Activated T-cell treated with anti-CD3 and anti-CD28 coated beads for 1 hour (primary cell): ENCODE results near the gene WHAMM.
A peak's percentile ranks its signal among the peaks of the same experiment; 100 is the strongest.
"Not testable (repeated sequence)": the region's sequence is repeated elsewhere in the genome, so short reads cannot be mapped to it uniquely, and the experiment has no call there.

Experiments used
- DNase-seq: peaks from one replicate; pipeline ENCODE4 v3.0.0-alpha.2; 2020; ENCODE audit warnings: low read depth

WHAMM gene

DNA sequence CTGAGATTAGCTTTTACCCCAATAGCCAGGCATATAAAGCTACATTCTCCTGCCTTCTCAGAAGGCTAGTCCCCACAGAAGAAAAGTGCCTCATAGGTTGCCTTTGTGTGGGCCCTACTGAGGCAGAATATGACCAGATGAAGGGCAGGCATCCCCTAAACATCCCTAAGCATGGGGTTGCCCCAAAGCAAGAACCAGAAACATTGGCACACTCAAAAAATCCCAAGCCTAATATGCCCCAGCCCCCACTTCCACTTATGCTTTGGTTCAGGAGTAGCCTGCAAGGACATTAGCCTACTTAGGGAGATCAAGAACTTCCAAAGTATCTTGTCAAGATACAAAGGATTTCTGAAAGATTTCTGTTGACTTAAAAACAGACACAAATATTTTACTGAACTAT lies 29.7 kb downstream of the WHAMM start:
- no peak for DNase-seq

DNA sequence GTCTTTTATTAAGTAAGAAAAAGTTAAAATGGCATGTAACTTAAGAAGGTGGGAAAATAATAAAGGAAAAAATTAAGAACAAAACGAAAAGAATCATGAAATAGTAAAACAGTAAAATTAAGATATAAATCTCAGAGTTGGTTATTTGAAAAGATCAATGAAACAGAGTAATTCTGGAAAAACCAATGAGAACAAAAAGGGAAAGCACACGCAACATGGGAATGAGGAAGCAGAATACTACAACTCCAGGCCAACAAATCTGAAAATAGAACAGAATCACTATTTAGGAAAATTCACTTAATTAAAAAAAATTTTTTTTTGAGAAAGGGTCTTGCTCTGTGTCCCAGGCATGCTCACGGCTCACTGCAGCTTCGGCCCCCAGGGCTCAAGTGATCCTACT lies 30.7 kb downstream of the WHAMM start:
- DNase-seq, result no peak

DNA sequence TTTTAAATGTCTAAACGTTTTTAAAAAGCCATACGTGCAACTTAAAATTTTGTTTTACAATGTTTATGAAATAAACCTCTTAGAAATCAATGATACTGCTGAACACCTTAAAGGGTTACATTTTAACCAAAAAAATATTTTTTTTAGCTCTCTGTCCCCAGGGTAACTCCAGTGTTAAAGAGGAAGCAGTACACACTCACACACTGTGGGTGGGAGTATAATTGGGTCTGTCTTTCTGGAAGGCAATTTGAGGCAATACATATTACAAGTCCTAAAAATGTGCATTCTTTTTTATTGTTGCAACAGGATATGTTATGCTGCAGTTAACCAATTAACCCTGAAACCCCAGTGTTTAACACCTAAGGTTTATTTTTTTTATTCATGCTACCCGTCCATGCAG lies 34.1 kb downstream of the WHAMM start:
- no peak for DNase-seq

DNA sequence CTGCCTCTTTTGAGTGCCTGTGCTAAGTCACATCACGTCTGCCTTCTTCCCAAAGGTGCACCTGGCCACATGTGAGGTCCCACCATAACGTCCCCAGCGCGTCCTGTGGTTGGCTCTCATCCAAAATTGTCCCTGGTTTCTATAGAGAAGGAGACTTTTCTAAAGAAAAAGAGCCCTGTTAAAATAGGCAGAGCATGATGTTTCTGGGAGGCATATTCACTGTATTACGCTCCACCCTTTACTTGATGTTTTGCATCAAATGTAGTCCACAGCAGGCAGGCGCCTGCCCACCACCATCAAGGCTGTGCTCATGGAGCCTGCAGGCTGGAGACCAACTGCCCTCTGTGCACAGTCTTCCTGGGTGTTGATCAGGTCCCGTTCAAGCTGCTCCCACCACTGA lies 36.3 kb downstream of the WHAMM start:
- DNase-seq, result no peak

DNA sequence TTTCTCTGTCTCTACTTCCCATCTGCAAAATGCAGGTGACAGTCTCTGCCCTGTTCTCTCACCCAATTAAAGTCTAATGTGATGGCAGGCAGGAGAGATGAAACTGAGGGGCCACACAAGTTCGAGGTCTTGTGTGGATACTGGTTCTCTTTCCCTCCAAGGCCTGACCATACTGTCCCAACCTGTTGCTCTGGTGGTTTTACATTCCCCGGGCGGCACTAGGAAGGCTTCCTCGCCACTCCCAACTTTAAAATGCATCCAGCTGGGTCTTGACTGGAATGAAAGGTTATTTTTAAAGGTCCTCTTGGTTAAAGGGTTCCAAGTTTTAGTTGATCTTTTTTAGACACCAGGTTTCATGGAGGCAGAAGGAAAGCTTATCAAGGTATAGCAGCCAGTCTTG lies 37.2 kb downstream of the WHAMM start:
- no peak for DNase-seq

DNA sequence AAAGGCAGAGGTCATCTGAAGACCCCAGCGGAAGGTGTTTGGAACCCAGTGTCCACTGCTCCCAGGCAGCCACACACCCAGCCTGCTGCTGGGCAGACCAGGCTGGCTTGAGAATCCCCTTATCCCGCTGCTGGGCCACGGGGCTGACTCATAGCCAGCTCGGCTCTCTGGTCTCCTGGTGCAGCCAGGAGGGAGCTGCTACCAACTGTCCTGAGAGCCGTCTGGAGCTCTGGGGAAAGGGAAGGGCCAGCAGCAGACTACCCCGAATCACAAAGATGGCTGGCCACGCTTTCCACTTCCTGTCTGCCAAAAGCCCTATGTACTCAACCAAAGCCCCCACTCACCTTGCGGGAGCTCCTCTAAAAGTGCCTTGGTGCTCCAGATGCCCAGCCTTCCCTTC lies 38.3 kb downstream of the WHAMM start:
- no peak for DNase-seq

DNA sequence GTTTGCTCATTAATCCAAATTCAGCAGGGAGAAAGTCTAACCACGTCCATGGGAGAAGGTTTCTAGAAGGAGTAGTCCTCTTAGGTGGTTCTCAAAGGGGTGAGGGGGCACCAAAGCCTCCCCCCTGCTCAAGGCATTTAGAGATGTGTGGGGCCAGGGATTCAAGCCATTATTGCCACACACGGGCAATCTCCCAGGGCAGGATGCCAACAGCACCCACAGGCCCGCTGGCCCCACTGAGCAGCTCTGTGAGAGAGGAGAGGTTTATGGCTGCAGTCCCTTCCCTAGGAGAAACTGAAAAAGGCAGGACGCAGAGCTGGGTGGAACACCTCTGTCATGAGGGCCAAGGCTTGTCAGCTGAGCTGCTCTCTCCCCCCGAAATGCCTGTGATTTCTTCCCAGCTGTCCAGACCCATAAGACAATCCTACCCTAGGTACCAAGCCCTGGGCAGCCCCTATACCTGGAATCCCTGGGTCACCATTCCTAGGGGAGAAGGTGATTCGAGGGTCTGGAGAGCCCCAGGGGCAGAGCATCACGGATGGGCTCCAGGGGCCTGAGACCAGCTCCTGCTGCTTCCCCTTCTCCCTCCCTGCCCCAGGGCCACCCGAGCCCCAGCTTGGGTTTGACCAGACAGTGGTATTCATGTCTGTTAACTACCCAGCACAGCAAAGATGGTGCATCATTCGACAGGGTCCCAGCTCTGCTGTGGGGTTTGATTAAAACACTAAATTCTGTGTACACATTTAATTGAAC lies 39.0 kb downstream of the WHAMM start:
- DNase-seq, result no peak

DNA sequence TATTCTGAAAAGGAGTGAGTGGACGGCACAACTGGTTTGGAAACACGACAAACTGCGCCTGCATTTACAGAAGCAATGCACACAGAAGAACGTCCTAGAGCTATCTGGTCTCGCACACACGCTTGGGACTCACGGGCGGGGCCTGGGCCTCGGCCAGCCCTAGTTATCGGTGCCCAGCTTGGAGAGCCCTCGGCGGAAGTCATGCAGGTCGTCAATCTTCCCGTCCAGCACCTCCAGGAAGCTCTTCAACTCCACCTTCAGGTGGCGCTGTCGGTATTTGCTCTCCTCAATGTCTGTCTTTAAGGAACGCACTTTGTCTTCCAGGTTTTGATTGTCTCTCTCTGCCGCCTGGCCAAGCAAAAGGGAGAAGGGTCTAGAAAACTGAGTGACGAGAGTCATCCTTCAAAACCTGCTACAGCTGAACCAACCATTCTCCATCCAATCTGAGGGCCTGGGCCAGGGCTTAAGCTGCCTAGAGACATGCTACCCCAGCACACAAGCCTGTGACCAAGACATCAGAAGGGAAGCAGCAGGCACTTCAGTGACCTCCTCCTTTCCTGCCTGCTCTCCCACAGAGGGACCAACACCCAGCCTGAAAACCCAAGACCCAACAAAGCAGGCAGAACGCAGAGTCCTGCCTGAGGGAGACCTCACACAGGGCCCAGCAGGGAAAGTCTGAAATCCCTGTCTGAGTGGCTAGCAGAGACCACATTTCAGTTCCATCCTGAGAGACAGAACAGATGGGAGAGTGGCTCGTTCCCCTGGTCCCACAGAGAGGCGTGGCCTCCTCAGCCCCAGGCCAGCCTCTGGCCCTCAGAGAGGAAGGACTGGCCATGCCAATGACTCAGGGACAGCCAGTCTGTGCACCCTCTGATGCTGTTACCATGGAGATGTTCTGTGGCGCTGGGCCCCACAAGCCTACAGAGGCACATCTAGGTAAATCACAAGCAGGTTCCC lies 40.4 kb downstream of the WHAMM start:
- DNase-seq, result peak; percentile 16

DNA sequence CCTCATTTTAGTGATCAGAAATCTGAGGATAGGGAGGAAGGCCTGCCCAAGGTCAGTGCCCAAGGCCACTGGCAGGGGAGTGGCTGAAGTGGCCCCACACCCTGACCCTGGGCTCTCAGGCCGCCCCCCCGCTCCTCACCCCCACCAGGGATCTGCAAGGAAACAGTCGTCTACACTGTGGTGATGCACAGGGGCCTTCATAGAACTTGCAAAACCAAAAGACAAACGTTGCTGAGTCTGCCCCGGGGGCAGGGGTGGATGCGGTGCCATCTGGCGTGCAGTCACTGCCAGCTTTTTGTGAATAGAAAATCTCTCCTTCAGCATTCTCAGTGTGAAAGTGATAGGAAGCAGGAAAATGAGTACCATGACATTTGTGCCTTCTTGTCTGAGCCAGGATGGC lies 41.3 kb downstream of the WHAMM start:
- no peak for DNase-seq

DNA sequence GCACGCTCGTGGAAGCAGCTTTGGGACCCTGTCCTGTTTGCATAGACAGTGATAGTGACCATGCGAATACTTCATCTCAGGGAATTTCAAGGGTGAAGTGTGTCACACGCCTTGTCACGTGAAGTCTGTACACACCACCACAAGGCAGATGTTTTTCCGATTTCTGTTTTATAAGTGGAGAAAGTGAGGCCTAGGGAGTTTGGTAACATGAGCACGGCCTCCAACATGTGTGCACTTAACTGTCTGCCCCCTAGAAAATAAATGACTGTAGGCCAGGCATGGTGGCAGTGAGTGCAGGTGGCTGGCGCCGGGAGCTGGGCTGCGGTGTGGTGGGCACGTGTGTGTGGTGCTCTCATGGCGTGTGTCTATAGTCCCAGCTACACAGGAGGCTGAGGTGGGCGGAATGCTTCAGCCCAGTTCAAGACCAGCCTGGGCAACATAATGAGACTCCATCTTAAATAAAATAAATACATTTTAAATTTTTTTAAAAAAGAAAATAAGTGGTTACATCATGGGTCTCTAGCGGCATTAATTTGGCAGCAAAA lies 42.0 kb downstream of the WHAMM start:
- DNase-seq, result no peak

DNA sequence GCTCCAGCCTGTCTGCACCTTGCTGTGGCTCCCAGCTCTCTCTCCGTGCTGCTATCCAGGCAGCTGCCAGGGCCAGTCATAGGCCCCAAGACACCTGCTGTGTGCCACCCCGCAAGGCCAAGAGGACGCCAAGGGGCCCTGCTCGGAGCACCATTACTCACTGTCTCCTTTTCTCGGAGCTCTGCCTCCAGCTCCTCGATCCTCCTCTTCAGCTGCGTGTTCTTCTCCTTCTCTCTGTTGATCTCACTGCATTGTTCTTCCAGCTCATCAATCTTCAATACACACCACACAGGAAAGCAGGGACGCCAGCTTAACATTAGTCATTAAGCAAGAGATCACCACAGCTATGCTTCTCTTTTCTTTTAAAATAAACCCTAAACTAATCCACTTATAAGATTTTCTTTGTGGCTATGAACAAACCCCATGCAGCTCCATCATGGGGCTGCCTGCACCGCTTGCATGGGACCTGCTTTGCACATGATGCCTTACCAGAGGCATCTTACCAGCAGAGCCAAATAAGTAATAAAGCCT lies 42.6 kb downstream of the WHAMM start:
- no peak for DNase-seq

DNA sequence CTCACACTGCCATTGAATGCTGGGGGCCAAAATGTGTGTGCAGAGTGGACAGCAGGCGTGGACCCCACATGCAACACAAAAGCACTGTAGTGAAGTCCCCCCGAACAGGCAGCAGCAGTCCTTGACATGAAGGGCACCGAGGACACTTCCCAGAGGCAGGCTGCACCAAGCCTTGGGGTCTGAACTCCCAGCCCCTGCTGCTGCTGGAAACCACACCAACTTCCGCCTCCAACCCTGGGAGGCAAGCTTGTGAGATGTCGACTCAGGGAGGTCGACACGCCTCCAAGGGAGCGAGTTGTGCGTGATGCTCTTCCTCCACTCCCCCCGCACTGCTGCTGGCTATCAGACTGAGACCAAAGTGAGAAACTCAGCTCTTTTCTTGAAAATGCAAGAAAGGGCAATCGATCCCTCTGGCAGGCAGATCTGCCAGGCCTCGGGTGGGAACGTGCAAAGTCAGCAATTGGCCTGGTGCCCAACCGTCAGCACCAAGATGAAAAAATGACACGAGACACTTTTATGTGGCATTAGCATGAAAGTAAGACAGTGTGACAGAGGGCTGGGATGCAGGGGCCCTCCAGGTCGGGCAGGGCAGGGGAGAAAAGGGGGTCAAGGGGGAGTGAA lies 43.6 kb downstream of the WHAMM start:
- DNase-seq, result no peak

DNA sequence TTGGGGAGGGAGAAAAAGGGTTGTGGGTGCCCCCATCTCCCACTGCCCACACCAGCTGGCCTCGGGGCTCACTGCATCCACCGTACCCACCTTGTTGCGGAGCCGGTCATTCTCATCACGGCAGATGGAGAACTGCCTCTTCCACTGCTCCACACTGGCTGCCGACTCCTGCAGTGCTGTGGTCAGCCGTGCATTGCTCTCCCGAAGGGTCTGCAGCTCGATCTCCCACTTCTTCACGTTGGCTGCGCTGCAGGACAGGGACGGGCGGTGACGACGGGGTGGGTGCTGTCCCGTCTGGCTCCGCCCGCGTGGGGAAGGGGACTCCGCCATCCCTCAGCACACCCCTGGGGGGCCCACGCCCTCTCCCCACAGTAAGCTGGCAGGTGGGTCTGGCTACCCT lies 45.1 kb downstream of the WHAMM start:
- no peak for DNase-seq

DNA sequence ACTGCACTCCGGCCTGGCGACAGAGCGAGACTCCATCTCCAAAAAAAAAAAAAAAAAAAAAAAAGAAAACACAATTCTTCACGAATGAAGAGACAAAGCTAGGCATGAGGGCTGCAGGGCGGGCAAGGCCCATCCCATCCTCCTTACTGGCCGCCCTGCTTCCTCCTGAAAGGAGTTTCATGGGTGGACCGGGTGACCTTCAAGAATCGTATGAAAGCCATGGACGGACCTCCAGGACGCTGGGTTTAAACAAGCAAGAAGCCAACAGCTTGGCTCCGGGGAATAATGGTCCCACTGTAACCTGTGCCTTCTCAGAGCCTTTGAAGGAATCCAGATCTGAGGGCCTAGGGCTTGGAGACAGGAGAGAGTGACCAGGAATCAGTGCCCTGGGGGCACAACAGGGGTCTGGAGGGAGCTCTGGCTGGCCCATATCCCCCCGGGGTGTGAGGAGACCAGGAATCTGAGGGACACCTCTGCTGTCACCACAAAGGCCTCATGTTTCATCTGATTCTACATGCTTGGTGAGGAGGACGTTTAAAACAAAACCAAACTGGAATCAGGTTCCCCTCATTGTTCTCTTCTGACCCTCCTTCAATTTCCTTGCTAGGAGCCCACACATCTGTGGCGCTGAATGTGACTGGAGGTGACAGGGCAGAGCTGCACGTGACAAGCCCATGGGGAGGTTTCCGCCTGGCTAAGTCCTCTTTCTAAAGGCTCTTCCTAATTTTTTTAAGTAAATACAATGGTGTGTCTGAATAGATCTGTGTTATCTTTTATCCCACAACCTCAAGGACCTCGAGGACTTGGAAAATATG lies 46.1 kb downstream of the WHAMM start:
- no peak for DNase-seq

DNA sequence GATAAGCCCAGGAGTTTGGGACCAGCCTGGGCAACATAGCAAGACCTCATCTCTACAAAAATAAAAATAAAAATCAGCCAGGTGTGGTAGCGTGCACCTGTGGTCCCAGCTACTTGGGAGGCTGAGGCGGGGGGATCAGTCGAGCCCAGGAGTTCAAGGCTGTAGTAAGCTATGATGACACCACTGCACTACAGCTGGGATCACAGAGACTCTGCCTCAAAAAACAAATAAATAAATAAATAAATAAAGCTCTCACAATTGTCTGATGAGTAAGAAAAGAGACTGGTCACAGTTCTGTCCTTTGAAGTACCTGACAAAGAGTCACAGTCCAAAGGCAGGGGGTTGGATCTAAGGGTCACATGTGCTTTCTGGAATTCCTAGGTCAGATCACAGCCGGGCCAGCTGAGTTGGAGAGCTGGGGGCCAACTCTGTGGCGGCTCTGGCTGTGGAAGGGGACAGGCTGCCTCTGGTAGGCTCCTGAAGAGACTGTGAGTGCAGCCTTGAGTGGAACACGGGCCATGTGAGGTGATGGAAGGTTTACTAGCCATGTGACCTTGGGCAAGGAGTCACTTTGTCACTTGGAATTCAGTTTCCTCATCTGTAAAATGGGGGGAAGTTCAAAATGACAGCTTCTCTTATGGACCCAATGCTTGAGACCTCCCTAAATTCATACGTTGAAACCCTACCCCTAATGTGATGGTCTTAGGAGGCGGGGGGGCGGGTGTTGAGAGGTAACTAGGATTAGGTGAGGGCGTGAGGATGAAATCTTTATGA lies 47.2 kb downstream of the WHAMM start:
- no peak for DNase-seq

DNA sequence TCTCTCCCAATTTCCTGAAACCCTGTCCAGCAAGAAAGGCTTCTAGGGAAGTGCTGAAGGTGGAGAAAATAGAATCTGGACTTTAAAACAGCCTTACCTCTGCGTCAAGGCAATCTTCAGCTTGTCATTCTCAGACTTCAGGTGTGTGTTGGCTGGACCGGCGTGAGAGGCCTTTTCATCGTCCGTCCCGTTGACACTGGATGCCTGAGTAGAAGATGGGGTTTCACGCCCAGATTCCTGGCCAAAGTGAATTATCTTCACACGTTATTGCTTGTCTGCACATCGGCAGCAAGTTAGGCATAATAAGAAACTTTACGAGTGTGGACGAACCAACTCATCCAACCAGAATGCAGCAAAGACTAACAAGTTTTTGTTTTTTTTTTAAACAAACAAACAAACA lies 49.5 kb downstream of the WHAMM start:
- DNase-seq, result no peak

DNA sequence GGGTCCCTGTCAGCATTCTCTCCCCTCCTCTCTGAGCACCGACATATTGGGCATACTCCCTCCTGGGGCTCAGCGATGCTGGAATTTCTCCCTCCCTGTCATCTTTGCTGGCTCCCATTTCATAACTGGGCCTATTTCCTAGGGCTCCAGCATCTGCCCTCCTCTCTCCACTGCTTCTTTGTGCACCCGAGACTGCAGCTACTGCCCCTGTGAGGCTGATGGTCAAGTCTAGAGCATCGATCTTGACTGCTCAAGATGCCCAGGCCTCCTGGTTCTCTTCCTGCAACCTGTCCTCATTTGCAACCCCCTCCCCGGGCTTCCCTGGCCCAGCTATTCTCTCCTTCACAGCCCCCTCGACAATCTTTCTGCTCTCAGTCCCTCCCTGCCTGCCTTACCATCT lies 53.5 kb downstream of the WHAMM start:
- no peak for DNase-seq

DNA sequence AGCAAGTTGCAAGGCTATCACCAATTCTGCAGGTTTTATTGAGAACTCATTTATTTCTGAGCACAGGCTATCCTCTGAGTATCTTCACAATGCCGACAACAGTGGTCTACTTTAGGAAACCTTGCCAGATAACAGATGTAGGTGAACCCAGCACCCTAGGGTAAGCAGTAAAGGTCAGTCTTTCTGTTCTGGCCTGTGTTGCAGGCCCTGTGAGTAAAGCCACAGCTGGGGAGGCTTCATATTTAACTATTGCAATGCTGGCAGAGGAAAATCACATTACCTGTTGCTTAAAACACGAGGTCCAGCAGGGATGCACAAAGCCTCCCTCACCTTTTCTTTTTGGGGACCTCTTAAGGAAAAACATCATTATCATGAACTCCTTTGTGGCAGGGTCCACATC lies 55.5 kb downstream of the WHAMM start:
- no peak for DNase-seq

DNA sequence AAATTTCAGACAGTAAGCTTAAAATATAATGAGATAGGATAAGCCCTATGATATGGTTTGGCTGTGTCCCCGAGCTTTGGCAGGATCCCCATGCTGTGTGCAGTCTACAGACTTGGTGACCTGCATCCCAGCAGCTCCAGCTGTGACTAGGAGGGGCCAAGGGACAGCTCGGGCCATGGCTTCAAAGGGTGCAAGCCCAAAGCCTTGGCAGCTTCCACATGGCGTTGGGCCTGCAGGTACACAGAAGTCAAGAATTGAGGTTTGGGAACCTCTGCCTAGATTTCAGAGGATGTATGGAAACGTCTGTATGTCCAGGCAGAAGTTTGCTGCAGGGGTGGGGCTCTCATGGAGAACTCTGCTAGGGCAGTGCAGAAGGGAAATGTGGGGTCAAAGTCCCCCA lies 56.2 kb downstream of the WHAMM start:
- DNase-seq, result not testable (repeated sequence)

DNA sequence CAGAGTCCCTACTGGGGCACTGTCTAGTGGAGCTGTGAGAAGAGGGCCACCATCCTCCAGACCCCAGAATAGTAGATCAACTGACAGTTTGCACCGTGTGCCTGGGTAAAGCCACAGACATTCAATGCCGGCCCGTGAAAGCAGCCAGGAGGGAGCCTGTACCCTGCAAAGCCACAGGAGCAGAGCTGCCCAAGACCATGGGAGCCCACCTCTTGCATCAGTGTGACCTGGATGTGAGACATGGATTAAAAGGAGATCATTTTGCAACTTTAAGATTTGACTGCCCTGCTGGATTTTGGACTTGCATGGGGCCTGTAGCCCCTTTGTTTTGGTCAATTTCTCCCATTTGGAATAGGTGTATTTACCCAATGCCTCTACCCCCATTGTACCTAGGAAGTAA lies 56.6 kb downstream of the WHAMM start:
- not testable (repeated sequence) for DNase-seq
